Right lobe of liver (tissue), 4 donors: ENCODE results near the gene ELMOD3.

ENCODE experiments used
- CTCF ChIP-seq, 4 donors: fragments of 200-600 bp in 3 of 4; fragments of 450-650 bp in 1 of 4; IDR thresholded peaks; one replicate each; pipeline versions ENCODE4 v1.5.1 to v1.8.0; 2016 to 2022; ENCODE audit warnings: antibody characterized with exemption in 4 of 4, mild to moderate bottlenecking in 2 of 4
- POLR2A ChIP-seq: fragments of 450-650 bp; IDR thresholded peaks from one replicate; pipeline ENCODE4 v1.6.1; 2017; ENCODE audit warnings: antibody characterized with exemption, mild to moderate bottlenecking
- donor health status: DM: no; HTN: no; CAD: no.
- donor health status: DM: no; HTN: no; CAD: no.
- donor health status: DM: no; HTN: yes; CAD: no.

- TF ChIP-seq CTCF (IDR thresholded peaks at IDR 0.05): no peak
- no peak for TF ChIP-seq POLR2A
Observed at GRCh38 chr2:85430752-85431569, 76.4 kb downstream of the ELMOD3 start.
